ENCODE results near the gene VAC14.

Gene VAC14

DNA sequence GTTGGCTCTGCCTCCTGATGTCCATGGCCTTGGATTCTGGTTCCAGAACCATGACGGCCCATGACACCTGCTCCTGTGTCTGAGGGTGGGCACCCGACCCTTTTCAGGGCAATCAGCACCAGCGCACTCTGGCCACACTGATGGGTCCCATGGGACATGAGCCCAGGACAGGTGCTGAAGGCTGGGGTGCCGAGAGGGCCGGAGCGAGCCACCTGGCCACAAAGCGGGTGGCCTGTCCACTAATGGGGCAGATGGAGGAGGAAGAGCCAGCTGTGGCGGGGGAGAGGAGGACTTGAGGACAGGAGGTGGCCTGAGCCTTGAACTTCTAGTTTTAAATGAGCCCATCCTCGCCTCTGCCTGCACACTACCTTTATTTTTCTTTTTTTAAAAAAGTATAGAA is 83.9 kb downstream of the VAC14 start:
- H3K27ac ChIP-seq, result peak overlapping the region; percentile 91
- TF ChIP-seq, protein P1, sequence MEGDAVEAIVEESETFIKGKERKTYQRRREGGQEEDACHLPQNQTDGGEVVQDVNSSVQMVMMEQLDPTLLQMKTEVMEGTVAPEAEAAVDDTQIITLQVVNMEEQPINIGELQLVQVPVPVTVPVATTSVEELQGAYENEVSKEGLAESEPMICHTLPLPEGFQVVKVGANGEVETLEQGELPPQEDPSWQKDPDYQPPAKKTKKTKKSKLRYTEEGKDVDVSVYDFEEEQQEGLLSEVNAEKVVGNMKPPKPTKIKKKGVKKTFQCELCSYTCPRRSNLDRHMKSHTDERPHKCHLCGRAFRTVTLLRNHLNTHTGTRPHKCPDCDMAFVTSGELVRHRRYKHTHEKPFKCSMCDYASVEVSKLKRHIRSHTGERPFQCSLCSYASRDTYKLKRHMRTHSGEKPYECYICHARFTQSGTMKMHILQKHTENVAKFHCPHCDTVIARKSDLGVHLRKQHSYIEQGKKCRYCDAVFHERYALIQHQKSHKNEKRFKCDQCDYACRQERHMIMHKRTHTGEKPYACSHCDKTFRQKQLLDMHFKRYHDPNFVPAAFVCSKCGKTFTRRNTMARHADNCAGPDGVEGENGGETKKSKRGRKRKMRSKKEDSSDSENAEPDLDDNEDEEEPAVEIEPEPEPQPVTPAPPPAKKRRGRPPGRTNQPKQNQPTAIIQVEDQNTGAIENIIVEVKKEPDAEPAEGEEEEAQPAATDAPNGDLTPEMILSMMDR (conservative IDR thresholded peaks at IDR 0.05), result no peak

DNA sequence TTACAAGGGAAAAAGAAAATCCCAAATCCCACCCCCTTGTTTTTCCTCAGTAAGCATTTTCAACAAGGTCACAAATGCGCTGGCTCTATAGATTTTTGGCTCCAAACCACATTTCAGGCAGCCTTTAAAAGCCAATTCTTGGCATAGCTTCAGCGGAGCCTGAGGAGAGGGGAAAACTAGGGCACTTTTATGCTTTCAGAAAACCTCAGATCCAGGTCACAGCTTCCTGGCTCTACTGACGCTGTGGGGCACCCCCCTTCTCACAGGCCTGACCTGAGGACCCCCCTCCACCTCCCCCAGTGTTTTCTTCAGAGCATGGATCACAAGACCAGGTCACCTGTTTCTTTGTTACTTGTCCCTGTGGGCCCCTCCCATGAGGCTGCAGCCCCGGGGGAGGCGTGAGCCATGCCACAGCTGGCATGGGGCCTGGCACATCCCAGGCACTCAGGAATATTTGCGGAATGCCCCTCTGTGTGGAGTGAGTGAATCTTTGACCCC is 85.0 kb downstream of the VAC14 start:
- TF ChIP-seq, protein P1 (conservative IDR thresholded peaks at IDR 0.05), result no peak
- peak overlapping the region; percentile 91 for H3K27ac ChIP-seq

DNA sequence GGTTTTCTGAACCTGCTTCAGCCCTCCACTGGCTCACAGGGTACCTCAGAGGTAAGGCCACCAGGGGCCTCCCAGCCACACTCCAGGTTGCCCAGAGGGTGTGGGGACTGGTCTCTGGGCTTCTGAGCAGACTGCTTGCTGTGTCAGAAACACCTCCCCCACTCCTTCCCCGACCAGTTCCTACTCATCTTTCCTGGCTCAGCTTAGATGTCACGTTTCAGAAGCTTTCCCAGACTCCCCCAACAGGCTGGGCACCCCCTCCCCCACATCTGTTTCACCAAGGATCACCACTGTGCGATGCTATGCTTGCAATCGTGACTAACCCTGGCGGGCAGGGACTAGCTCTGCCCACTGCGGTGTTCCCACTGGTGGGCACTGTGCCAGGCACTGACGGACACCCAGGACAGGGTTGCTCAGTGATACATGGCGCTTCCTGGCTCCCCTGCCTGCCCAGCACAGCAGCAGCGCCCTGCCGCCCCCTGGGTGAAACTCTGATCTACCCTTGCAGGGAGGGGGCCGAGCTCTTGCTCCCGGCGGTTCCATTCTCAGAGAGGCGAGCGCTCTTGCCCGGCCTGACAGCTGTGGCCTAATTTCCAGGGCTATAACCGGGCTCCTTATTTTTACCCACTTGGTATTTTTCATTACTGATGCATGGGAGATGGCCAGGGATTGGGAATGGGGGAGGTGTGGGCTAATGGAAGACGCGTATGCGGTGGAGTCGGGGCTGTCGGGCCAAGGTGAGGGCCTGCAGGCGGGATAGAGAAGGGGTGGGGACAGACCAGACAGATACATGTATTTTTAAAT is 85.7 kb downstream of the VAC14 start:
- TF ChIP-seq, protein P1 (conservative IDR thresholded peaks at IDR 0.05), result peak; percentile 20; the same call in 1 of the 2 replicates
- H3K27ac ChIP-seq, result peak overlapping the region; percentile 91

DNA sequence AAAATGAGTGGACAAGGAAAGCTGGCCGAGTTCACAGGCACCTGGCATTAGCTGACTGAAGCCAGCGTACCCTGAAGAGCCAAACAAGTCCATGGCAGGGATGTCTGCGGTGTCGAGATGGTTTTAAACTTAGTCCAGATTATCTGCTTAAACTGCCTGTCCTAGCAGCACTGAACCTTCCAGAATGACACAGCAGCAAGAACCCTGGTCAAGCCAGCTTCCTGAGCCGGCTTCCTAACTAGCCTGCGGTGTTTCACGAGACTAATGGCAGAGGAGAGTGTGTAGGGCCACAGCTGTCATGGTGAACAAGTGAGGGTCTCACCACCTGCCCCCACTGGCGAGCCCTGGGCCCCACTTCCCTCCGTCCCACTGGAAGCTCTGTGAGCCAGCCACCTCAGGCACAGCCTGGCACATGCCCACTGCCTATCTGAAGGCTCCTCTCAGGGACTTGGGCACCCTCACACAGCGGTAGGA is 86.3 kb downstream of the VAC14 start:
- H3K27ac ChIP-seq, result peak overlapping the region; percentile 91

DNA sequence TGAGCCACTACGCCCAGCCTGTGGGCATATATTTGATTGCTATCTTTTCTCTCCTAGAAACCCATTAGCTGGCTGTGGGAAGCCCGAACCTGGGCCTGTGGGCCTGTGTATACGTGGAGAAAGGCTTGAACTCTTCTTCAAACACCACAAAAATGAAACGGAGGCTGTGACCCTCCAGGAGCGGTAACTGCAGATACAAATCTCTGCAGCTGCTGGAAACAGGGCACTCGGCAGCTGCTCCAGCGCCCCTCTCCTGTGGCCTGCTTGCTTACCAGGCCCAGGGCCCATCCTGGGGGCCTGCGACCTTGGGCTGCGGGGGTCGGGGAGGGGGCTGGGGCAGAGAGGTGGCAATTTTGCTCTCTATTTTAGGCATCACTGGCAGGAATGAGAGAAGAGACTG is 87.1 kb downstream of the VAC14 start:
- TF ChIP-seq, protein P1 (conservative IDR thresholded peaks at IDR 0.05), result no peak
- peak overlapping the region; percentile 91 for H3K27ac ChIP-seq

More for the DNA sequence above, 86.3 kb downstream of the VAC14 start:
- TF ChIP-seq, protein P1 (conservative IDR thresholded peaks at IDR 0.05), result no peak

DNA sequence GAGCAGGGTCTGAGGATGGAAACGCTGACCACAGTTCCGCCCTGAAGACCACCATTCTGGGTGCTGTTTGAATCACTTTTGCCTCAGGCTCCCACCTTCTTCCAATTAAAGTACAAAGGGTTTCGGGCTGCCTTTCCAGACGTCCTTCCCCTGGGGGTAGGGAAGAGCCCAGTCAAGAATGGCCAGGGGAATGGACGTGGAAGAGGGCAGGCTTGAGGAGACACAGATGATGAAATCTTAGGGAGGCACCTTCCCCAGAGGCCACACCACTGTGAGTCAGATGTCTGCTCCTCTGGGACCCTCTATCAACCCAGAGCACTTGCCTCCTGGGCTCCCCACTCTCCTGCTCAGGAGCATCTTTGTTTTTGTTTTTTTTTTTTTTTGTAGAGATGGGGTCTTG is 87.6 kb downstream of the VAC14 start:
- TF ChIP-seq, protein P1 (conservative IDR thresholded peaks at IDR 0.05), result no peak
- peak overlapping the region; percentile 91 for H3K27ac ChIP-seq

DNA sequence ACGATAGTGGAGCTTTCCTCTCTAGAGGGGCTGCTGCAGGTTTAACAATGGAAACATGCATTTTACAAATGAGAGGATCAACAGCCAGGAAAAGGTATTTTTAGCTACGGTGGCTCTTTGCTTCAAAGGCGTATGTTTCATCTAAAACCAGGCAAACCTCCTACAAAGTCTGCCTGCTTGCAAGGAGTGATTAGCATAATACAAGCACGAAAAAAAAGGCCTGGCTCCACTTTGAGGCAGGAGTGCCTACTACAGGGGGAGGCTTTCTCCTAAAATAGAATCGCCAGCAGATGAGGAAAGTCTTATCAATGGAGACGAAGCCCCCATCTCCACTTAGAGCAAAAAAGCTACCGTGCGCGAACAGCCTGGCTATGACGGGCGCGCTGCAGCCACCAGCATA is 88.0 kb downstream of the VAC14 start:
- H3K27ac ChIP-seq, result no peak overlapping the region
- TF ChIP-seq, protein P1 (conservative IDR thresholded peaks at IDR 0.05), result no peak
